HG03575 (cell line): ENCODE results near the gene LRFN4.

Experiments
- ATAC-seq: cut with Tn5 transposase; IDR thresholded peaks from one replicate; pipeline ENCODE4 v1.9.1; 2021; ENCODE audit not compliant: unreplicated experiment, insufficient number of reproducible peaks, low FRiP score; ENCODE audit errors: extremely low read depth

Gene LRFN4

DNA sequence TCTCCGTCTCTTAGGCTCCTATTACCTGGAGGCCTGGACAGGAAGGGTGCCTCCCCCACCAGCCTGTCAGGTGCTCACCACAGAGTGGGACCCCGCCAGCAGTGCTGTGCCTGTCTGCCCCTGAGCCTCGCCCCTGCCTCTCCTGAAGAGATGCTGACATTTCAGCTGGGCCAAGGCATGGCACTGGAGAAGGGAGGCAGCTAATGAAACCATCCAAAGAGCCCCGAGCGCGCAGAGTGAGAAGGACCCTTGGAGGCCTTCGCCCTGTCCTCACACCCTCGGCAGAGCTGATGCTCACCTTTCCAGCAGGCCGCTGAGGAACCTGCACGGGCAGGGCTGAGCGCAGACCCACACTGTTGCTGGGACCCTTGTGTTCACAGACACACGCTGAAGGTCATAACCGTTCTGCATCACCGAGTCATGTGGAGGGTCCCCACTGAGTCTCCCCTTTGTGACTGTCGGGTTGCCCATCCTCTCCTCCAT, 2.1 kb upstream of the LRFN4 start:
- ATAC-seq = no peak

DNA sequence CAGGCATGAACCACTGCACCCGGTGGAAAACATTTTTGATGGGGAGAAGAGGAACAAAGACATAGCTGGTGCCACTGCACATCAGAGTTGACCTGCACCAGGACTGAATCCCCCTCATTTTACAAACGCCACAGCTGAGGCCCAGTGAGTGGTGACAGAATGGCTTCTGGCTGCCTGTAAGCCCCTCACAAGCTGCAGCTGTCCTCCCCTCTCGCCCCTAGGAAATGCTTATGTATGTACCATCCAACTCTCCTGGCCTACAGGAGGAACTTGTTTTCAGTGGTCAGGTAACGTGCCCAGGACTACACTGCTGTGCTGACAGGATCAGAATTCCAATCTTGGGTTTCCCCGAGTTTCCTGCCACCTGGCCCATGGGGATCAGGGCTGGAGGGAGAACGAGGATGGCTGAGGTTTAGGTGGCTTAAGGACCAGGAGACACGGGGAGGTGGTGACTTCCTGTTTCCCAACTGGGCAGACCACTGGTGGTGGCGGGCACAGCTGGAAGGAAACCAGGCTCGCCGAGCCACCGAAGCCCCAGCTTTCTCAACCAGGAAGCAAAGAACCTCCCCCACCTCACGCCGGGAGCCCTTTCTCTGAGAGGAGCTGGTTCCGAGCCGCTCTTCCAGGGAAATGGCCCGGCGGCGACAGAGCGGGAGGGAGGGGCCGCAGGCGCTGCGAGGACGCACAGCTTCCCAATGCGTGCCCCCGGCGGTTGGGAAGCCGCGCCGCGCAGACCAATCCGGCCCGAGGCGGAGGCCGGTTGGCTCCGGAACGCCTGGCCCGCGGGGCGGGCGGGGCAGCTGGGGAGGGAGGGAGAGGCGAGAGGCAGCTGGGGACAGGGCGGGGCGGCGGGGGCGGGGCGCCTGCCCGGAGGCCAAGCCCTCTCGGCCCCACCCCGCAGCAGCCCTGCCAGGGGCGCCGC, 1.0 kb upstream of the LRFN4 start:
- no peak for ATAC-seq

DNA sequence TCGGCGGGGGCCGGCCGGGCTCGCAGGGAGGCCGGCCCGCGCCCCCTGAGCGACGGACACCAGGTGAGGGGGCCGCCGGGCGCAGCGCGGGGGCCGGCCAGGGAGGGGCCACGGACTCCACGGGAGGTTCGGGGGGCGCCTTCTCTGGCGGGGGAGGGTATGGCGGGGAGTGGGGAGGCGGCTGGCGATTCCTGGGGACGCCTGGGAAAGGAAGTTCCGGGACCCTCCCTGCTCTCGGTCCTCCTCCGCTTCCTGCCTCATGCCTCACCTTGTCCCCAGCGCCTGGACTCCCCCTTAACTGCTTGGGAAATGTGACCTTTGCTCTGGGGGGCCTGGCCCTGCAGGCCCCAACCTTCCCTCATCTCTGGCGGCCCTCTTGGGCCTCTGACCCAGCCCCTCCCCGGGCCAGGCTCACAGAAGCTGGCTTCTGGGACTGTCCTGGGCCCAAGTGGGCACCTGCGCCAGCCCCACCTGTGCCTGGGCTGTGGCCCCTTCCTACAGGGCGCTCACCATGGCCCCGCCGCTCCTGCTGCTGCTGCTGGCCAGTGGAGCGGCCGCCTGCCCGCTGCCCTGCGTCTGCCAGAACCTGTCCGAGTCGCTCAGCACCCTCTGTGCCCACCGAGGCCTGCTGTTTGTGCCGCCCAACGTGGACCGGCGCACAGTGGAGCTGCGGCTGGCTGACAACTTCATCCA, 516 bp downstream of the LRFN4 start:
- ATAC-seq = no peak

DNA sequence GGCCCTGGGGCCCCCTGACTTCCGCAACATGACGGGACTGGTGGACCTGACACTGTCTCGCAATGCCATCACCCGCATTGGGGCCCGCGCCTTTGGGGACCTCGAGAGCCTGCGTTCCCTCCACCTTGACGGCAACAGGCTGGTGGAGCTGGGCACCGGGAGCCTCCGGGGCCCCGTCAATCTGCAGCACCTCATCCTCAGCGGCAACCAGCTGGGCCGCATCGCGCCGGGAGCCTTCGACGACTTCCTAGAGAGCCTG, 992 bp downstream of the LRFN4 start:
- no peak for ATAC-seq

DNA sequence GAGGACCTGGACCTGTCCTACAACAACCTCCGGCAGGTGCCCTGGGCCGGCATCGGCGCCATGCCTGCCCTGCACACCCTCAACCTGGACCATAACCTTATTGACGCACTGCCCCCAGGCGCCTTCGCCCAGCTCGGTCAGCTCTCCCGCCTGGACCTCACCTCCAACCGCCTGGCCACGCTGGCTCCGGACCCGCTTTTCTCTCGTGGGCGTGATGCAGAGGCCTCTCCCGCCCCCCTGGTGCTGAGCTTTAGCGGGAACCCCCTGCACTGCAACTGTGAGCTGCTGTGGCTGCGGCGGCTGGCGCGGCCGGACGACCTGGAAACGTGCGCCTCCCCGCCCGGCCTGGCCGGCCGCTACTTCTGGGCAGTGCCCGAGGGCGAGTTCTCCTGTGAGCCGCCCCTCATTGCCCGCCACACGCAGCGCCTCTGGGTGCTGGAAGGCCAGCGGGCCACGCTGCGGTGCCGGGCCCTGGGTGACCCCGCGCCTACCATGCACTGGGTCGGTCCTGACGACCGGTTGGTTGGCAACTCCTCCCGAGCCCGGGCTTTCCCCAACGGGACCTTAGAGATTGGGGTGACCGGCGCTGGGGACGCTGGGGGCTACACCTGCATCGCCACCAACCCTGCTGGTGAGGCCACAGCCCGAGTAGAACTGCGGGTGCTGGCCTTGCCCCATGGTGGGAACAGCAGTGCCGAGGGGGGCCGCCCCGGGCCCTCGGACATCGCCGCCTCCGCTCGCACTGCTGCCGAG, 1.5 kb downstream of the LRFN4 start:
- ATAC-seq = no peak

DNA sequence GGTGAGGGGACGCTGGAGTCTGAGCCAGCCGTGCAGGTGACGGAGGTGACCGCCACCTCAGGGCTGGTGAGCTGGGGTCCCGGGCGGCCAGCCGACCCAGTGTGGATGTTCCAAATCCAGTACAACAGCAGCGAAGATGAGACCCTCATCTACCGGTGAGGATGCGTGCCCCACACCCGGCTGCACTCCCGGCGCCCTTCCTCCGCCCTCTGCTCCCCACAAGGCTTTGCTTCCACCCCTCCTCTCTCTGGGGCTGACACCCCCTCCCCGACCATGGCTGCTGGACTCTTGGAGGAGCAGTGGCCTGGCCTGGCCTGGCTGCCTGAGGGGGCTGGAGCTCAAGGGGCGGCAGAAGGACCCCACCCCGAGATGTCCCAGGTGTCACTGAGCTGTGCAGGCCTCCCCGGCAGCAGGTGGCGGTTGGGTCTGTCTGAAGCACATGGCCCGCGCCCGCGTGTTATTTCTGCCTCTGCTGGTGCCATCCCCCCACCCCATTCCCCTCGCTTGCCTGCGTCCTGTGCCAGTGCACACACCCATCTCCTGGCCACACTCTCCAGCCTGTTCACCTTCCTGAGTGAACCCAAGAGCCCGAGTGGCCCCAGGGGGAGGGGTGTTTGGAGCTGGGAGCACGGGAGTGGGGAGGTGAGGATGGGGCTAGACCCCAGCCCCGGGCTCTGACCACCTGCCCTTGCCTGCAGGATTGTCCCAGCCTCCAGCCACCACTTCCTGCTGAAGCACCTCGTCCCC, 2.2 kb downstream of the LRFN4 start:
- ATAC-seq = no peak

DNA sequence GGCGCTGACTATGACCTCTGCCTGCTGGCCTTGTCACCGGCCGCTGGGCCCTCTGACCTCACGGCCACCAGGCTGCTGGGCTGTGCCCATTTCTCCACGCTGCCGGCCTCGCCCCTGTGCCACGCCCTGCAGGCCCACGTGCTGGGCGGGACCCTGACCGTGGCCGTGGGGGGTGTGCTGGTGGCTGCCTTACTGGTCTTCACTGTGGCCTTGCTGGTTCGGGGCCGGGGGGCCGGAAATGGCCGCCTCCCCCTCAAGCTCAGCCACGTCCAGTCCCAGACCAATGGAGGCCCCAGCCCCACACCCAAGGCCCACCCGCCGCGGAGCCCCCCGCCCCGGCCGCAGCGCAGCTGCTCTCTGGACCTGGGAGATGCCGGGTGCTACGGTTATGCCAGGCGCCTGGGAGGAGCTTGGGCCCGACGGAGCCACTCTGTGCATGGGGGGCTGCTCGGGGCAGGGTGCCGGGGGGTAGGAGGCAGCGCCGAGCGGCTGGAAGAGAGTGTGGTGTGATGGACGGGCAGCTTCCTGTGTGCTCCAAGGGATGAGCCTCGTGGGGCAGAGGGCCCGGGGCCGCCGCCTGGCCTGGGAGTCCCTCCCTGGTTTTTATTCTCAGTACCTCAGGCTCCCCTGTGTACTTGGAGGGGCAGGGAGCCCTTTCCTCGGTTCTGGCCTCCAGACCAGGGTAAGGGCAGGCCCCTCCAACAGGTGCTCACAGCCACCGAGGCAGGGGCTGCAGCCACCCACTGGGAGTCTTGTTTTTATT, 3.0 kb downstream of the LRFN4 start:
- ATAC-seq = no peak

DNA sequence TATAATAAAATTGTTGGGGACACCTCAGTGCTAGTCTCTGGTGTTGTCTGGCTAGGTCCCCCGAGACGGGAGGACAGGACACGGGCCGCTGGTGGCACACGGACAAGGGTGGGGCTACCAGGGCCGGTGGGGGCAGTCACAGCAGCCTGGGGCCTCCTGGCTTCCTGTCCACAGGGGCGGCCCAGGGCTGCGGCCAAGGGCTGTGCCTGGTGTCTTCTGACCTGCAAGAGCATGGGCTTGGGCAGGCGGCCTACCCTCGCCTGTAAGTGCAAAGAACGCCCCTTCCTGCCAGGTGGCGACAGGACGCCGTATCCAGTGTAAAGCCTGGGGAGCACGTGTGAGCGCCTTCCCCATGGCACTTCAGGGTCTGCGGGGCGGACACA, 3.6 kb downstream of the LRFN4 start:
- ATAC-seq = no peak

DNA sequence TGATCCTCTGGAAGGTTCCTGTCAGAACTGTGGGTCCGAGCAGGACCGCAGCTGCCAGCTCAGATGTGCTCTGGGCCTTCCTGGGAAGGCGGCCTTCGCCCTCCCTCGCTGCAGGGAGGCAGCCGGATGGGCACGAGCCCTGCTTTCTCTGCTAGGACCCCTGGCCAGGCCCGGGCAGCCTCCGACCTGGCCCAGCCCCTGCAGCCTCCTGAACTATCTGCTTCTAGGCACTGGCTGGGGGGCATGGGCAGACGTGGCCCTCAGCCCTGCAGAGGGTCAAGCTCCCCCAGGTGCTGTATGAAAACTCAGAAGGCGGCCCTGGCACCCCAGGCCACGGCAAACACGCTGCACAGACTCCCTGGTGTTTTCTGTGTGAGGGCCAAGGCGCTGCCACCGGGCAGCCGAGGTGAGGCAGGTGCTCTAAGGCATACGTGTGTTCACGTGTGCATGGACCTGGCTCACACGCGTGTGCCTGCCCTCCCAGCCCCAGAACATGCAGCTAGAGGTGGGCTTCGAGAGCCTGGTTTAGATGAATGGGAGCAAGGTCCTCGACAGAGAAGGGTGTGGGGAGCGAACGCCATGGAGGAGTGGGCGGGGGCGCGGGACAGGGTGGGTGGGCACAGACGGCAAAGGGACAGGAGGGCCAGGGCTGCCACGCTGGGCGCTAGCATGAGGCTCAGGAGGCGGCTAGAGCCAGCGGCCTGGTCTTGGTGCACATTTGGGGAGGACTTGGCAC, 4.3 kb downstream of the LRFN4 start:
- no peak for ATAC-seq

DNA sequence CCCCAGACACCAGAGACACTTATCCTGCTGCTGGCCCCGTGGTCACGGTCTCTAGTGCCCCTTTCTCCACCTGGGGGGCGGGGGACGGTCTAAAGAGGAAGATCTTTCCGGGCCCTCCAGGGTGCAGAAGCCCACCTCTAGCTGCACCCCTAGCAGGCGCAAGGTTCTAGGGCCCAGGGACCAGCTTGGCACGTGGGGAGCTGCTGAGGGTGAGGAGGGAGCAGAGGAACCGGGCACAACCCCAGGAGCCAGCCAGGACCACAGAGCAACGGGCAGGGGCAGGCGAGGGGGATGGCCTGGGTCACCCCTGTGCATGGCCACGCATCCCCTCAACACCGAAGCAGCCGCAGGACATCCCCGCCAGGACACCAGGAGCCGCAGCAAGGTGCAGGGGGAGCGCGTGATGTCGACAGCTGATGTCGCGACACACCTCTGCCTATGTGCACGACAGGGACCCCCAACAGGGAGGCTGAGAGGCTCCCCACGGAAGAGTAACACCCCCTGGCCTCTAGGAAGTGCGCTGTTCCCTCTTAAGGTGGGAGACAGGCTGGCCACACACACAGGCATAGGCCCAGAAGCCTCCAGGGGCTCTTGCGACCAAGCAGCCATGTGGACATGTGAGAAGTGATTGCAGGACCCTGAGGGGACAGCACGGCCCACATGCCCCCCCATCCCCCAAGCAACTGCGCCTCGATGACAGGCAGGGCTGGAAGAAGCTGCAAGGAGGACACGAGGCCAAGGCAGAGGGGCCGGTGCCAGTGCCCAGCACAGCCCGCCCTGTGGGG, 5.1 kb downstream of the LRFN4 start:
- no peak for ATAC-seq

DNA sequence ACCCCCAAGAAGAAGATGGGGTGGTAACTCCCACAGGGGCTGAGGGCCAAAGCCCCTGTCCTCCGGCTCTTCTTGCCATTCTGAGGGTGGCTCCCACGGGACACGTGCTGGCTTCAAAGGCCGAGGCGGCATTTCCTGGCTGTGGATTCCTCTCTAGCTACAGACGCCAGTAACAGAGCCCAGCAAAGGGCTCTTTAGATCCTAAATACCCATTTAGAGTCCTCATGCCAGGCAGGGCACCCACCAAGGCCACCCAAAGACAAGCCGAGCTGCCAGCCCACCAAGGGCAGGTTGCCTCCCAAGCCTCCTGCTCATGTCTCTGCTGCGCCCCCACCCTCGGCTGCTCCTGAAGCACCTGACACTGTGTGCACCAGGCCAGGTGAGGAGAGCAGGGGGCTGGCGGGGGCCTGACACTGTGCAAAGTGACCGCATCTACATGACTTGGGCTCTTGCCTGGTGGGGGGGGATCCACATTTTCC, 5.7 kb downstream of the LRFN4 start:
- ATAC-seq = no peak

DNA sequence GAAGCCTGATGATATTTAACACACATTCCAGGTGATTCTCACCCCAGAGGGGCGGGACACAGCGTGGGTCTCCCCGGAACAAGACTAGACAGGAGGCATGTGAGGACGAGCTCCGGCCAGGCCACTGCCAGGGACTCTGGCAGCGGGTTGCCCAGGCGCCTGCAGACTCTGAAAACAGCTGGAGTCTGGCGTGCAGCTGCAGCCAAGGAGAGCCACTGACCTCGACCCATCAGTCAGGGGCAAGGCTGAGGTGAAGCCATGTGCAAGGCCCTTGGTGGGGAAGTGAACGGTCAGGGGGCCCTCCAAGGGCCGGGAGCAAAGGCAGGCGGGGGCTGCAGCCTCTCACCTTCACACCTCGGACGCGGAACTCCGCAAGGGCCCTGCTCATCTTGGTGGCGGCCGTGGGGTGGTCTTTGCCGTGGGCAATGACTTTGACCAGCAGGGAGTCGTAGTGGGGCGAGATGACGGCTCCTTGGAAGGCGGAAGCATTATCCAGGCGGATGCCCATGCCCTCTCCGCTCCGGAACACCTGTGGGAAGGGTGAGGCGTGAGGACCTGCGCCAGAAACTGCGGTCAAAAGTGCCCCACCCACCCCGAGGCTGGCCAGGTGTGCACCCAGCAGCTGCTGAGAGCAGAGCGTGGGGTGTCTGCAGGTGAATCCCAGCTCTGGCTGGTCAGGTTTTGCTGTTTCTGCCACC, 6.7 kb downstream of the LRFN4 start:
- no peak for ATAC-seq

DNA sequence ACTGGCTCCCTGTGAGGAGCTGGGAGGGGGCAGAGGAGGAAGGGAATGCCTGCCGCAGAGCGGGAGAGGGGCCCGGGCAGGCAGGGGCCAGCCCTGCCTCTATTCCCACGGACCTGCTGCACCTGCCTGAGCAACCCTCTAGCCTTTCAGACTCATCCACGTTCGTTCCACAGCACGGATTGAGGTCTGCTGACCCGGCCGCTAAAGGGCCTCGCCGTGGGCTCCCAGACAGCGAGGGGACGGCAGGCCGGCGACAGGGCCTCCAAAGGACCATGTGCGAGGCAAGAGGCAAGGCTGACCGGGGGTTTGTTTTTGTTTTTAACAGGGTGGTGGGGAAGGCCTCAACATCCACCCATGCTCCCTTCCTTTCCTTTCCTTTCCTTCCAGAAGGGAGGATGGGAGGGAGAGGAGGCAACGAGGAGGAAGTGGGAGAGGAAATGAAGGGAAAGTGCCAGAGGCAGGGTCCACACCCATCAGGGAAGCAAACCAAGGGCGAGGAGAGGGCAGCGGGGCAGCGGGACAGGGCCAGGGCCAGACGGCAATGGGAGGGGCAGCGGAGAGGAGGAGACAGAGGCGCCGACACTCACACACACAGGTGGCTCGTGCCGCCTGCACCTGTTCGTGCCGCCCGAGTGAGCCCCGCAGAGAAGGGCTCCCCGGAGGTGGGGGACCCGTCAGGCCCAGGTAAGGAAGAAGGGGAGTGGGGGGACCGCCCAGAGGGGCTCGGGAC, 7.5 kb downstream of the LRFN4 start:
- no peak for ATAC-seq

DNA sequence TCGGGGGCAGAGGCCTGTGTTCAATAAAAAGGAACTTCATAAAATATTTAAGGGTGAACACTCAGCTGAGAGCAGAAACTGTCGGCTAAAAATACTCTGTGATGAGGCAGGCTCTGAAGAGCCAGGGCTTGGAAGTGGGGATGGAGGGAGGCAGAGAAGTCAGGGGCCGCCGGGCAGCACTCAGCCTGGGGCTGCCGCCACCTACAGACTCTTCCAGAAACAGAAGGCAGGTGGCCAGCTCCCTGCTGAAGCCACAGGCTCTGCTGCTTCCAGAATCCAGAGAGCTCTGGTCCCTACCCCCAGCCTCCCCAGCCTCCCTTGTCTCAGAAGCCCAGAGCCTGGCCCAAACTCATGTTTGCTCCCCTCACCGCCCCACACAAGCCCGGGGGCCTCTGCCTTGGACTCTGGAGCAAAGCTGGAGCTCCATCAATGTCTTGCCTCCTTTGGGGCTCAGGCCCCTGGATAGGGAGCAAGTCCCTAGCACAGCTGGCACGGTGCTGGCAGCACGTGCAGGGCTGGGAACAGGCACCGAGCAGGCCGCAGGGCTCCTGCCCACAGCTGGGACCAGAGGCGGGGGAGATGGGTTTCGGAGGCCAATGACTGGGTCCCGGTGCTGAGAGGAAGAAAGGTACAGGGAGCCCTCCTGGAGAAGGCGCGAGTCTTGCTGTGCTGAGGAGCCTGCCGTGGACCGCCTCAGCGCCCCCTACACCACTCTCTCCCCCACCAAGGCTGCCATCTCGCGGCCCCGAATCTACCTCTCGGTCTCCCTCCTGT, 8.2 kb downstream of the LRFN4 start:
- no peak for ATAC-seq

DNA sequence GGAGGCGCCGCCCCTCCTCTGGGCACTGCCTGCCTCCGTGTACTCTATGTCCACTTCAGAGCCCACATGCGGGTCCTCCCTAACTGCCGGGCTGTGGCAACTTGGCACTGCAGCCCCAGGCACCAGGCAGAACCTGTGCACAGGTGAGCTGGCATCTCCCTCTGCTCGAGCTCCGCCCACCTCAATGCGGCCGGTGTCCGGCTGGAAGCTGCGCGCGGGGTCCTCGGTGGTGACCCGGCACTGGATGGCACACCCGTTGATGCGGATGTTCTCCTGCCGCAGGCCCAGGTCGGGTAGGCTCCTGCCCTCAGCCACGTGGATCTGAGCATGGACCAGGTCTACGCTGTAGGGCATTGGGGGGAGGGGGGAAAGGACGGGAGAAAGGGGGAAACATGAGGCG, 9.1 kb downstream of the LRFN4 start:
- no peak for ATAC-seq
